ENCODE measurements around the gene CDK6. TPM values are rescaled to one million over a fixed set of nuclear protein-coding genes. Genes with fewer than 3 reads are reported as not detected.

The CDK6 gene
- total and polyA plus RNA-seq, 9 of the 15 experiments (the other 6 are each of a cell fraction or from before 2014, with no cell fraction given): 7.6 to 109 (median 44.4) TPM

DNA sequence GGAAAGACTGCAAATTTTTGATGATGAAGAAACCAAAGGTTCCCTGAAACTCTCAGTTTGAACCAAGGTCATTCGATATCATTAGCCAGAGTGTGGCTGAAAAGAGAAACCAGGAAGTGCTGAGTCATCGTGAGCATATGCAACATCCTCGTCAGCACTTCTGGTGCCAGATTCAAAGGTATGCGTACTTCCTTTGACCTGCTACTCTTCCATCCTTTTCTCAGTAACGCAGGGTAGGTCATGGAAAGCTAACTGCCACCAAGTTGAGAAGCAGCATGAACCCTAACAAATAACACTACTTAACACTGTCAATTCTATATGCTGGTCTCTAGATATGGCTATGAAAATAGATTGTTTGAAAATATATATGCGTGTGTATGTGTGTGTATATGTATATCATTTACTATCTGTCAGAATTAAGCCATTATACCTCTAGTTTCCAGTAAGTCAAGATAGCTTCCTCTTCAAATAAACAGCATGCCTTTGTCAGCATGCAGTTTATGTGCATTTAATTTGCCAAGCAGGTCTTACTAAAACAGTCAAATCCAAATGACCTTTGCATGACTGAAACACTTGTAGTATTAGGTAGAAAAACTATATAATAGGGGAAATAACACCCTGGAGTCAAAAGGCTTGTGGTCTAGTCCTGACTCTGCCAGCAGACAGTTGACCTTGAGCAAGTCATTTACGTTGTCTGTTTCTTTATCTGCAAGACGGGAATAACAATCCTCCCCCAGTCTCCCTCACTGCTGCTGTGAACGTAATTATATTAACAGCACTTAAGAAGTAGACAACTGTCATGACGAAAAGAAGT, 26.4 kb downstream of the CDK6 start:
- peak; percentile 51 to 93 (median 70) for DNase-seq (ENCODE audit: extremely low read depth in 1 of 4, low spot score in 3 of 4)
- 3% methylated on average over 10 of the region's 10 CpGs for WGBS (ENCODE audit: insufficient coverage, low coverage, missing lambda C conversion rate)
- no peaks in the 10 kb centered on the region for H3K9me1 ChIP-seq (ENCODE audit: control insufficient read depth, insufficient read depth, low read length)
- H4K20me1 ChIP-seq (replicated peaks; ENCODE audit: control insufficient read depth, insufficient read depth, low read length): no peaks in the 10 kb centered on the region
- intact Hi-C loops (cut with micrococcal nuclease): no loop called here
- peak overlapping the region; percentile 11 for H3K4me2 ChIP-seq (ENCODE audit: insufficient read depth, low read length)
- POLR2A ChIA-PET: interaction anchor here (0.6 kb wide), 2 partner anchors 96 to 220 kb away, joined by 3 read pairs; no protein-coding TSS in a partner anchor
- in situ Hi-C loops (cut with MboI): no loop called here
- H3K9ac ChIP-seq (ENCODE audit: insufficient read depth in 1 of 2, low read depth in 2 of 2, low read length in 2 of 2): peak overlapping the region in 1 of 2 experiments; percentile 39; a peak in 2 of 4 replicates
- peaks cover 6% of the 10 kb centered on the region for H3K36me3 ChIP-seq (ENCODE audit: control insufficient read depth, insufficient read depth, low read length)
- ATAC-seq: peak; percentile 86
- CTCF ChIA-PET (ENCODE audit: low intra/inter-chr PET ratio): no interaction called here
- no peaks in the 10 kb centered on the region for H3K9me3 ChIP-seq (replicated peaks; ENCODE audit: control insufficient read depth, insufficient read depth, low read depth, low read length)
- no TSS peak for BruUV-seq (replicated peaks)
- FAIRE-seq: peak; percentile 95
- H3K27me3 ChIP-seq (ENCODE audit: control insufficient read depth in 2 of 2, insufficient read depth in 2 of 2, low read length in 2 of 2): no peaks in the 10 kb centered on the region
- H3K4me1 ChIP-seq (replicated peaks in 1 of 2; ENCODE audit: control insufficient read depth in 2 of 2, insufficient read depth in 2 of 2, low read length in 2 of 2): peaks cover 0 to 33% of the 10 kb centered on the region in 2 experiments; a peak in 3 of 5 replicates
- no peak overlapping the region for H3K4me3 ChIP-seq
- peak overlapping the region; percentile 37 for H2AFZ ChIP-seq (ENCODE audit: low read depth, low read length)
- peak overlapping the region; percentile 89 for H3K27ac ChIP-seq (ENCODE audit: extremely low read depth, low read depth, low read length)
- H3K79me2 ChIP-seq (ENCODE audit: control insufficient read depth, insufficient read depth, low read length): peaks cover 98% of the 10 kb centered on the region
- TF ChIP-seq PHB2 (IDR thresholded peaks at IDR 0.05; ENCODE audit: low read depth): no peak
- TF ChIP-seq, protein P1, sequence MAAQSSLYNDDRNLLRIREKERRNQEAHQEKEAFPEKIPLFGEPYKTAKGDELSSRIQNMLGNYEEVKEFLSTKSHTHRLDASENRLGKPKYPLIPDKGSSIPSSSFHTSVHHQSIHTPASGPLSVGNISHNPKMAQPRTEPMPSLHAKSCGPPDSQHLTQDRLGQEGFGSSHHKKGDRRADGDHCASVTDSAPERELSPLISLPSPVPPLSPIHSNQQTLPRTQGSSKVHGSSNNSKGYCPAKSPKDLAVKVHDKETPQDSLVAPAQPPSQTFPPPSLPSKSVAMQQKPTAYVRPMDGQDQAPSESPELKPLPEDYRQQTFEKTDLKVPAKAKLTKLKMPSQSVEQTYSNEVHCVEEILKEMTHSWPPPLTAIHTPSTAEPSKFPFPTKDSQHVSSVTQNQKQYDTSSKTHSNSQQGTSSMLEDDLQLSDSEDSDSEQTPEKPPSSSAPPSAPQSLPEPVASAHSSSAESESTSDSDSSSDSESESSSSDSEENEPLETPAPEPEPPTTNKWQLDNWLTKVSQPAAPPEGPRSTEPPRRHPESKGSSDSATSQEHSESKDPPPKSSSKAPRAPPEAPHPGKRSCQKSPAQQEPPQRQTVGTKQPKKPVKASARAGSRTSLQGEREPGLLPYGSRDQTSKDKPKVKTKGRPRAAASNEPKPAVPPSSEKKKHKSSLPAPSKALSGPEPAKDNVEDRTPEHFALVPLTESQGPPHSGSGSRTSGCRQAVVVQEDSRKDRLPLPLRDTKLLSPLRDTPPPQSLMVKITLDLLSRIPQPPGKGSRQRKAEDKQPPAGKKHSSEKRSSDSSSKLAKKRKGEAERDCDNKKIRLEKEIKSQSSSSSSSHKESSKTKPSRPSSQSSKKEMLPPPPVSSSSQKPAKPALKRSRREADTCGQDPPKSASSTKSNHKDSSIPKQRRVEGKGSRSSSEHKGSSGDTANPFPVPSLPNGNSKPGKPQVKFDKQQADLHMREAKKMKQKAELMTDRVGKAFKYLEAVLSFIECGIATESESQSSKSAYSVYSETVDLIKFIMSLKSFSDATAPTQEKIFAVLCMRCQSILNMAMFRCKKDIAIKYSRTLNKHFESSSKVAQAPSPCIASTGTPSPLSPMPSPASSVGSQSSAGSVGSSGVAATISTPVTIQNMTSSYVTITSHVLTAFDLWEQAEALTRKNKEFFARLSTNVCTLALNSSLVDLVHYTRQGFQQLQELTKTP (IDR thresholded peaks at IDR 0.05; ENCODE audit: low read depth in 1 of 2, partially characterized antibody in 2 of 2): peak in 1 of 2 experiments; percentile 63
- TF ChIP-seq MTA1 (IDR thresholded peaks at IDR 0.05; ENCODE audit: borderline replicate concordance): no peak; the same call in 1 of the 2 replicates
- TF ChIP-seq SMAD4 (CRISPR knock-in tag; conservative IDR thresholded peaks at IDR 0.05): peak; percentile 90
- peak; percentile 82; the same call in 1 of the 2 replicates for TF ChIP-seq JUN (IDR thresholded peaks at IDR 0.05; ENCODE audit: borderline replicate concordance, low read depth, low read length)
- TF ChIP-seq JUN (CRISPR knock-in tag; IDR thresholded peaks at IDR 0.05; ENCODE audit: borderline replicate concordance): no peak
- no peak for TF ChIP-seq ZFX (CRISPR knock-in tag; IDR thresholded peaks at IDR 0.05)
- TF ChIP-seq, protein P2, sequence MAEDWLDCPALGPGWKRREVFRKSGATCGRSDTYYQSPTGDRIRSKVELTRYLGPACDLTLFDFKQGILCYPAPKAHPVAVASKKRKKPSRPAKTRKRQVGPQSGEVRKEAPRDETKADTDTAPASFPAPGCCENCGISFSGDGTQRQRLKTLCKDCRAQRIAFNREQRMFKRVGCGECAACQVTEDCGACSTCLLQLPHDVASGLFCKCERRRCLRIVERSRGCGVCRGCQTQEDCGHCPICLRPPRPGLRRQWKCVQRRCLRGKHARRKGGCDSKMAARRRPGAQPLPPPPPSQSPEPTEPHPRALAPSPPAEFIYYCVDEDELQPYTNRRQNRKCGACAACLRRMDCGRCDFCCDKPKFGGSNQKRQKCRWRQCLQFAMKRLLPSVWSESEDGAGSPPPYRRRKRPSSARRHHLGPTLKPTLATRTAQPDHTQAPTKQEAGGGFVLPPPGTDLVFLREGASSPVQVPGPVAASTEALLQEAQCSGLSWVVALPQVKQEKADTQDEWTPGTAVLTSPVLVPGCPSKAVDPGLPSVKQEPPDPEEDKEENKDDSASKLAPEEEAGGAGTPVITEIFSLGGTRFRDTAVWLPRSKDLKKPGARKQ (CRISPR knock-in tag; IDR thresholded peaks at IDR 0.05): no peak
- TF ChIP-seq THAP7 (CRISPR knock-in tag; IDR thresholded peaks at IDR 0.05): no peak
- TF ChIP-seq ZNF175 (CRISPR knock-in tag; IDR thresholded peaks at IDR 0.05; ENCODE audit: low read depth): peak; percentile 89
- peak in 1 of 2 experiments; percentile 74; a peak in 1 of 4 replicates for TF ChIP-seq TBL1XR1 (IDR thresholded peaks at IDR 0.05; ENCODE audit: low read length in 2 of 2)
- TF ChIP-seq PURB (CRISPR knock-in tag; IDR thresholded peaks at IDR 0.05; ENCODE audit: low read depth): no peak
- TF ChIP-seq TEAD4 (IDR thresholded peaks at IDR 0.05; ENCODE audit: low read length): peak; percentile 73
- TF ChIP-seq TEAD4 (CRISPR knock-in tag; IDR thresholded peaks at IDR 0.05; ENCODE audit: borderline replicate concordance): no peak
- TF ChIP-seq HCFC1 (IDR thresholded peaks at IDR 0.05; ENCODE audit: low read depth, low read length): no peak

Data from K562 (cell line).